HG03558 (cell line): Measurements from ENCODE around the gene SLC1A3.
"Not testable (repeated sequence)": the region's sequence is repeated elsewhere in the genome, so short reads cannot be mapped to it uniquely, and the experiment has no call there.

Source experiments
- ATAC-seq: cut with Tn5 transposase; IDR thresholded peaks from one replicate; pipeline ENCODE4 v1.9.1; 2021; ENCODE audit warnings: moderate number of reproducible peaks; ENCODE audit not compliant: unreplicated experiment; ENCODE audit errors: extremely low read depth

SLC1A3 gene

GRCh38 chr5:36606428-36607113 lies at the start of gene SLC1A3:
TSS of gene SLC1A3 (plus strand) at chr5:36606606. CDS start at chr5:36608424, 1,818 bp downstream.
- peak; percentile 81 for ATAC-seq

- no peak for ATAC-seq
Observed at GRCh38 chr5:36558641-36559040, 47.8 kb upstream of the SLC1A3 start.

- ATAC-seq = no peak
Observed at GRCh38 chr5:36561601-36562000, 44.8 kb upstream of the SLC1A3 start.

- no peak for ATAC-seq
Observed at GRCh38 chr5:36569491-36569890, 36.9 kb upstream of the SLC1A3 start.

GRCh38 chr5:36570301-36571095 lies 35.9 kb upstream of the SLC1A3 start:
- ATAC-seq = no peak

GRCh38 chr5:36571401-36572042 lies 34.9 kb upstream of the SLC1A3 start:
- no peak for ATAC-seq

GRCh38 chr5:36573438-36573837 lies 33.0 kb upstream of the SLC1A3 start:
- no peak for ATAC-seq

- no peak for ATAC-seq
Observed at GRCh38 chr5:36575361-36575781, 31.0 kb upstream of the SLC1A3 start.

GRCh38 chr5:36576721-36577120 lies 29.7 kb upstream of the SLC1A3 start:
- ATAC-seq = no peak

- not testable (repeated sequence) for ATAC-seq
Observed at GRCh38 chr5:36579858-36580257, 26.5 kb upstream of the SLC1A3 start.

GRCh38 chr5:36581070-36581469 lies 25.3 kb upstream of the SLC1A3 start:
- ATAC-seq = no peak

- no peak for ATAC-seq
Observed at GRCh38 chr5:36584009-36584875, 22.2 kb upstream of the SLC1A3 start.

- no peak for ATAC-seq
Observed at GRCh38 chr5:36585701-36586100, 20.7 kb upstream of the SLC1A3 start.

GRCh38 chr5:36587354-36587753 lies 19.1 kb upstream of the SLC1A3 start:
- ATAC-seq = no peak

GRCh38 chr5:36589735-36590134 lies 16.7 kb upstream of the SLC1A3 start:
- not testable (repeated sequence) for ATAC-seq

- no peak for ATAC-seq
Observed at GRCh38 chr5:36590513-36591286, 15.7 kb upstream of the SLC1A3 start.

GRCh38 chr5:36593867-36594266 lies 12.5 kb upstream of the SLC1A3 start:
- no peak for ATAC-seq

- ATAC-seq = no peak
Observed at GRCh38 chr5:36596247-36596646, 10.2 kb upstream of the SLC1A3 start.

- no peak for ATAC-seq
Observed at GRCh38 chr5:36596756-36597155, 9.7 kb upstream of the SLC1A3 start.
